Measurements from ENCODE around the gene ANO9.
A peak's percentile ranks its signal among the peaks of the same experiment; 100 is the strongest.
"Not testable (repeated sequence)": the region's sequence is repeated elsewhere in the genome, so short reads cannot be mapped to it uniquely, and the experiment has no call there.

The ANO9 gene

GRCh38 chr11:405323-405953, 36.4 kb downstream of the ANO9 start:
- DNase-seq (ENCODE audit: low read depth): peak; percentile 27
- no peak overlapping the region for H3K4me3 ChIP-seq (ENCODE audit: control insufficient read depth, low read depth, low read length)
- TF ChIP-seq CTCF (conservative IDR thresholded peaks at IDR 0.05; ENCODE audit: control insufficient read depth, insufficient read depth, low read depth, low read length): no peak

- DNase-seq (ENCODE audit: low read depth): no peak
- no peak for TF ChIP-seq CTCF (conservative IDR thresholded peaks at IDR 0.05; ENCODE audit: control insufficient read depth, insufficient read depth, low read depth, low read length)
- H3K4me3 ChIP-seq (ENCODE audit: control insufficient read depth, low read depth, low read length): no peak overlapping the region
Measured at GRCh38 chr11:404551-405264, 37.1 kb downstream of the ANO9 start.

GRCh38 chr11:403761-404431, 37.9 kb downstream of the ANO9 start:
- no peak for TF ChIP-seq CTCF (conservative IDR thresholded peaks at IDR 0.05; ENCODE audit: control insufficient read depth, insufficient read depth, low read depth, low read length)
- no peak overlapping the region for H3K4me3 ChIP-seq (ENCODE audit: control insufficient read depth, low read depth, low read length)
- no peak for DNase-seq (ENCODE audit: low read depth)

GRCh38 chr11:403021-403760, 38.6 kb downstream of the ANO9 start:
- H3K4me3 ChIP-seq (ENCODE audit: control insufficient read depth, low read depth, low read length): no peak overlapping the region
- no peak for DNase-seq (ENCODE audit: low read depth)
- TF ChIP-seq CTCF (conservative IDR thresholded peaks at IDR 0.05; ENCODE audit: control insufficient read depth, insufficient read depth, low read depth, low read length): no peak

GRCh38 chr11:401196-401595, 40.6 kb downstream of the ANO9 start:
- DNase-seq (ENCODE audit: low read depth); H3K4me3 ChIP-seq (ENCODE audit: control insufficient read depth, low read depth, low read length): not testable (repeated sequence)

GRCh38 chr11:400241-400689, 41.5 kb downstream of the ANO9 start:
- H3K4me3 ChIP-seq (ENCODE audit: control insufficient read depth, low read depth, low read length): no peak overlapping the region
- TF ChIP-seq CTCF (conservative IDR thresholded peaks at IDR 0.05; ENCODE audit: control insufficient read depth, insufficient read depth, low read depth, low read length): no peak

More at GRCh38 chr11:400241-400689, 41.5 kb downstream of the ANO9 start:
- DNase-seq (ENCODE audit: low read depth): no peak

Measured in fibroblast of mammary gland (primary cell).